H1 (cell line): ENCODE measurements around the gene TMEM225B. TPM values are rescaled to one million over a fixed set of nuclear protein-coding genes. Genes with fewer than 3 reads are reported as not detected.

ENCODE experiments used
- CTCF ChIA-PET: fragments of 300-600 bp; sonication (Branson Sonifier 250); formaldehyde crosslinking; loops from one replicate; lab custom pipeline; 2021; ENCODE audit not compliant: partially characterized antibody; lab: Charles Lee
- POLR2A ChIA-PET: fragments of 300-600 bp; sonication (Branson Sonifier 250); formaldehyde crosslinking; loops from one replicate; lab custom pipeline; 2021; ENCODE audit warnings: inconsistent platforms; ENCODE audit not compliant: partially characterized antibody; lab: Charles Lee
- DNase-seq, 2 experiments: peaks; one replicate each; pipeline versions ENCODE4 v3.0.0 to v3.0.0-alpha.2; 2010 to 2022; ENCODE audit warnings: low spot score in 2 of 2, low read depth in 1 of 2, mixed read lengths in 1 of 2
- FAIRE-seq: peaks from 2 replicates; lab custom pipeline; 2011; peaks lifted over from hg19 to GRCh38; lab: Jason Lieb, UNC
- H2AFZ ChIP-seq: 2 replicates; pipeline ENCODE4 v1.8.1; 2012; ENCODE audit warnings: low read length, inconsistent platforms
- H2AK5ac ChIP-seq: 2 replicates; pipeline ENCODE4 v1.6.1; 2013; ENCODE audit warnings: low read depth, low read length
- H2BK120ac ChIP-seq: replicated peaks from 2 replicates; pipeline ENCODE3; 2013; ENCODE audit warnings: low read depth, low read length, inconsistent platforms
- H2BK12ac ChIP-seq: 2 replicates; pipeline ENCODE4 v1.6.1; 2013; ENCODE audit warnings: low read depth, low read length
- H2BK15ac ChIP-seq: 2 replicates; pipeline ENCODE4 v1.6.1; 2013; ENCODE audit warnings: low read length
- H2BK20ac ChIP-seq: 2 replicates; pipeline ENCODE4 v1.6.1; 2013; ENCODE audit warnings: low read length
- H2BK5ac ChIP-seq: 2 replicates; pipeline ENCODE4 v1.6.1; 2013; ENCODE audit warnings: low read depth, low read length
- H3K14ac ChIP-seq: 2 replicates; pipeline ENCODE4 v1.6.1; 2013; ENCODE audit warnings: inconsistent platforms; ENCODE audit not compliant: insufficient read length
- H3K18ac ChIP-seq: 2 replicates; pipeline ENCODE4 v1.6.1; 2013; ENCODE audit warnings: low read length; ENCODE audit errors: extremely low read depth
- H3K23ac ChIP-seq: 2 replicates; pipeline ENCODE4 v1.6.1; 2013; ENCODE audit warnings: inconsistent platforms; ENCODE audit not compliant: insufficient read length
- H3K23me2 ChIP-seq: 2 replicates; pipeline ENCODE4 v1.6.1; 2013; ENCODE audit warnings: low read depth, low read length
- H3K27ac ChIP-seq: 2 replicates; pipeline ENCODE4 v1.6.1; 2011; ENCODE audit warnings: low read depth, low read length, inconsistent platforms
- H3K27me3 ChIP-seq, 4 experiments: replicated peaks in 1 of 4; 1 replicate in 1 of 4; 2 replicates in 3 of 4; pipeline versions ENCODE4 v1.6.1 to v1.8.1; 2011 to 2013; ENCODE audit warnings: low read length in 3 of 4, mild to moderate bottlenecking in 3 of 4, inconsistent platforms in 2 of 4, mixed read lengths in 2 of 4, moderate library complexity in 1 of 4; ENCODE audit not compliant: control insufficient read depth in 3 of 4, insufficient read depth in 3 of 4; ENCODE audit errors: extremely low read depth in 1 of 4
- H3K36me3 ChIP-seq, 4 experiments: 2 replicates each; pipeline versions ENCODE4 v1.6.1 to v1.8.1; 2011 to 2013; ENCODE audit warnings: mild to moderate bottlenecking in 4 of 4, low read length in 3 of 4, moderate library complexity in 2 of 4, control low read depth in 1 of 4, inconsistent platforms in 1 of 4; ENCODE audit not compliant: insufficient read depth in 4 of 4, control insufficient read depth in 2 of 4
- H3K4ac ChIP-seq: replicated peaks from 2 replicates; pipeline ENCODE3; 2013; ENCODE audit warnings: low read length, low read depth, mixed read lengths, inconsistent platforms; ENCODE audit not compliant: insufficient read length
- H3K4me1 ChIP-seq, 4 experiments: replicated peaks in 1 of 4; 1 replicate in 1 of 4; 2 replicates in 3 of 4; pipeline versions ENCODE4 v1.6.1 to v1.8.1; 2011 to 2013; ENCODE audit warnings: low read length in 3 of 4, inconsistent platforms in 2 of 4, mixed read lengths in 1 of 4; ENCODE audit not compliant: insufficient read depth in 4 of 4, control insufficient read depth in 3 of 4
- H3K4me2 ChIP-seq, 2 experiments: 2 replicates each; pipeline versions ENCODE4 v1.6.1 to v1.8.1; 2011 to 2013; ENCODE audit warnings: low read depth in 2 of 2, low read length in 2 of 2, control low read depth in 1 of 2, inconsistent platforms in 1 of 2, mild to moderate bottlenecking in 1 of 2; ENCODE audit not compliant: insufficient read depth in 1 of 2
- H3K4me3 ChIP-seq, 4 experiments: fragments of 200-600, 300-600 bp in 1 of 4; sonication (generic), shearing (Covaris generic), sonication (Bioruptor Twin) in 1 of 4; 2 replicates each; pipeline versions ENCODE4 v1.5.1 to v1.8.1; 2011 to 2016; ENCODE audit warnings: low read length in 4 of 4, low read depth in 3 of 4, control low read depth in 2 of 4, inconsistent platforms in 2 of 4, mild to moderate bottlenecking in 2 of 4, mixed read lengths in 1 of 4, moderate library complexity in 1 of 4; ENCODE audit not compliant: insufficient read depth in 2 of 4; ENCODE audit errors: extremely low read depth in 1 of 4
- H3K56ac ChIP-seq: replicated peaks from 2 replicates; pipeline ENCODE3; 2013; ENCODE audit warnings: low read depth, mild to moderate bottlenecking, mixed read lengths, low read length, inconsistent platforms; ENCODE audit not compliant: insufficient read length
- H3K79me1 ChIP-seq: 2 replicates; pipeline ENCODE4 v1.6.1; 2013; ENCODE audit warnings: low read depth, low read length, control low read depth
- H3K79me2 ChIP-seq, 2 experiments: 2 replicates each; pipeline versions ENCODE4 v1.6.1 to v1.8.1; 2012 to 2013; ENCODE audit warnings: low read length in 2 of 2, mild to moderate bottlenecking in 2 of 2, inconsistent platforms in 1 of 2; ENCODE audit not compliant: insufficient read depth in 2 of 2, control insufficient read depth in 1 of 2
- H3K9ac ChIP-seq, 4 experiments: replicated peaks in 1 of 4; 1 replicate in 1 of 4; 2 replicates in 3 of 4; pipeline versions ENCODE4 v1.6.1 to v1.8.1; 2011 to 2013; ENCODE audit warnings: low read depth in 3 of 4, low read length in 3 of 4, control low read depth in 2 of 4, mild to moderate bottlenecking in 2 of 4, moderate library complexity in 2 of 4, inconsistent platforms in 1 of 4; ENCODE audit errors: extremely low read depth in 1 of 4
- H3K9me3 ChIP-seq, 2 experiments: 2 replicates each; pipeline versions ENCODE4 v1.6.1 to v1.8.1; 2012 to 2013; ENCODE audit warnings: mild to moderate bottlenecking in 2 of 2, moderate library complexity in 2 of 2, control low read depth in 1 of 2, inconsistent platforms in 1 of 2, low read depth in 1 of 2, low read length in 1 of 2, mixed read lengths in 1 of 2; ENCODE audit not compliant: insufficient read depth in 2 of 2
- H4K20me1 ChIP-seq, 2 experiments: replicated peaks in 1 of 2; 2 replicates each; pipeline versions ENCODE3 to v1.8.1; 2011 to 2013; ENCODE audit warnings: inconsistent platforms in 2 of 2, low read length in 2 of 2, mild to moderate bottlenecking in 1 of 2; ENCODE audit not compliant: insufficient read depth in 2 of 2, control insufficient read depth in 1 of 2
- H4K5ac ChIP-seq: 2 replicates; pipeline ENCODE4 v1.6.1; 2013; ENCODE audit warnings: low read length, low read depth, mixed read lengths, inconsistent platforms; ENCODE audit not compliant: insufficient read length
- H4K8ac ChIP-seq: 2 replicates; pipeline ENCODE4 v1.8.0; 2013; ENCODE audit warnings: mild to moderate bottlenecking, moderate library complexity, low read length, inconsistent platforms; ENCODE audit not compliant: insufficient read depth; ENCODE audit errors: extremely low read depth
- H4K91ac ChIP-seq: replicated peaks from 2 replicates; pipeline ENCODE3; 2013; ENCODE audit warnings: low read length, mixed read lengths, inconsistent platforms; ENCODE audit not compliant: insufficient read length
- KDM1A ChIP-seq: fragments of 200-600, 300-600 bp; sonication (generic); IDR thresholded peaks from 2 replicates; pipeline ENCODE4 v1.7.1; 2016; ENCODE audit warnings: mild to moderate bottlenecking, low read length, borderline replicate concordance
- MAFK ChIP-seq: IDR thresholded peaks from 2 replicates; pipeline ENCODE4 v1.6.1; 2012; ENCODE audit warnings: low read depth, mild to moderate bottlenecking, improper control_type of control experiment, low read length
- WGBS, 2 experiments: shearing (Covaris generic) in 1 of 2; methylation state at CpG; one replicate each; pipeline versions ENCODE4 v1.1.6 to v1.1.7; 2013 to 2015; ENCODE audit warnings: low lambda C conversion rate in 2 of 2, mixed read lengths in 2 of 2, inconsistent platforms in 1 of 2, low coverage in 1 of 2, missing lambda C conversion rate in 1 of 2; ENCODE audit not compliant: insufficient replicate concordance in 2 of 2, insufficient coverage in 1 of 2, insufficient read length in 1 of 2; ENCODE audit errors: extremely low coverage in 1 of 2, missing lambda C conversion rate in 1 of 2; 5-methylcytosine and 5-hydroxymethylcytosine counted together
- polyA plus RNA-seq, 7 experiments: library from polyadenylated mRNA; depleted of rRNA in 3 of 7; stranded (reverse) in 5 of 7; unstranded in 2 of 7; fragments of >200 nt in 5 of 7; fragments of 200-250 nt in 2 of 7; gene quantifications; 1 replicate in 5 of 7; 2 replicates in 1 of 7; 4 replicates in 1 of 7; pipeline versions ENCODE4 v1.2.1 to v1.2.3, GENCODE V29; 2011 to 2013; ENCODE audit warnings: missing spikeins in 2 of 7, mixed read lengths in 2 of 7
- total RNA-seq: library from RNA; stranded (reverse); fragmentation: NEBNext Ultra II Directional; extraction: Animal tissue kit (Norgen Biotek cat#: 25700); gene quantifications from 2 replicates; pipeline ENCODE4 v1.2.1, GENCODE V29; 2021

Gene TMEM225B
- total and polyA plus RNA-seq, 2 of the 8 experiments (the other 6 are each of a cell fraction or from before 2014, with no cell fraction given): 0.68 TPM; not detected in 1

DNA sequence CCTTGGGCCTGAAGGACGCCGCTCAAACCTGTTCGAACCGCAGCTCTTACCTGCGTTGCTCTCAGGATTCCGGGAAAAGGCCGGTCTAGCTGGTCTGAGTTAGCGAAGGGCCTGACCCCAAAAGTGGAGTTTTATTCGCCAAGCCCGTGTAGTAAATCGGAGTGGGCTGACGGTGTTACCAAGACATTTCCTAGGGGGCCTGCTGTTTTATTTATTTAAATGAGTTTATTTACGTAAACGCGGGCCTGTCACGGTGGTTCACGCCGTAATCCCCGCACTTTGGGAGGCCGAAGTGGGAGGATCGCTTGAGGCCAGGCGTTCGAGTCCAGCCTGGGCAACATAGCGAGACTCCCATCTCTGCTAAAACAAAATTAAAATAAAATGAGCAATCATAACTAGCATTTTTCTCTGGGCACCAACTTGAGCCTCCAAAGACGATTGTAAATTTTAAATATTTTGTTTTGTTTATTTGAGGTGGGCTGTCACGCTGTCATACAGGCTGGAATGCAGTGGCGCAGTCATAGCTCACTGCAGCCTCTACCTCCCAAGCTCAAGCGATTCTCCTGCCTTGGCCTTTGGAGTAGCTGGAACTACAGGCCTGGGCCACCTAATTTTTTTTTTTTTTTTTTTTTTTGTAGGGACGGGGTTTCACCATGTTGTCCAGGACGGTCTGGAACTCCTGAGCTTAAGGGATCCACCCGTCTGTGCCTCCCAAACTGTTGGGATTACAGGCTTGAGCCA is 38.7 kb upstream of the TMEM225B start:
- Histone ChIP-seq H3K36me3 (peaks cover 15 to 48% (median 33%) of the 10 kb centered on the region in 4 experiments), H3K79me2 (peaks cover 5 to 38% of the 10 kb centered on the region in 2 experiments), H3K27me3 (no peaks in the 10 kb centered on the region), H4K20me1 (peaks cover 0 to 12% of the 10 kb centered on the region in 2 experiments), H3K27ac (peak overlapping the region; percentile 98), H2BK15ac (no peak overlapping the region; the same call in 1 of the 2 replicates), H2BK5ac (peak overlapping the region; percentile 73), H3K9ac (peak overlapping the region; percentile 89 to 99 (median 92)), H3K4me3 (peak overlapping the region; percentile 78 to 100 (median 96)), H3K23me2 (peaks cover 3% of the 10 kb centered on the region), H2AK5ac (no peak overlapping the region; the same call in 1 of the 2 replicates), H2BK20ac (no peak overlapping the region), H3K4ac (peak overlapping the region; percentile 20), H3K79me1 (peaks cover 7% of the 10 kb centered on the region), H3K9me3 (no peaks in the 10 kb centered on the region), H4K91ac (no peak overlapping the region)
- FAIRE-seq: no peak
- no peak for DNase-seq
- 39% methylated on average over 31 of the region's 31 CpGs; no CpG with 5 or more reads in 1 of the 2 experiments for WGBS, 2 experiments
- no peak for TF ChIP-seq MAFK
- TF ChIP-seq KDM1A: peak; percentile 72
- TF ChIP-seq, all 59 proteins: peak for 1
- peaks cover 0 to 7% (median 0%) of the 10 kb centered on the region in 4 experiments; a peak in 5 of 7 replicates for H3K4me1 ChIP-seq
- peak overlapping the region; percentile 98; the same call in 1 of the 2 replicates for H4K8ac ChIP-seq
- H3K18ac ChIP-seq: peak overlapping the region; percentile 81; the same call in 1 of the 2 replicates
- peak overlapping the region; percentile 90 for H4K5ac ChIP-seq
- H3K56ac ChIP-seq: peak overlapping the region; percentile 84
- H3K4me2 ChIP-seq: peak overlapping the region; percentile 79 to 93
- no peak overlapping the region for H2BK120ac ChIP-seq
- no peak overlapping the region for H2AFZ ChIP-seq
- no peak overlapping the region for H2BK12ac ChIP-seq
- CTCF ChIA-PET: interaction anchor here (1.3 to 2.5 kb wide), 2 partner anchors 34 to 36 kb away, joined by 6 to 10 read pairs; no protein-coding TSS in a partner anchor
- POLR2A ChIA-PET: interaction anchor here (0.6 to 3.5 kb wide), 21 partner anchors 10 to 541 kb away, joined by 3 to 56 read pairs (median 6); partner anchors contain the start of genes TMEM225B, ZKSCAN5, ZNF394 and ZSCAN25
- H3K14ac ChIP-seq: no peak overlapping the region
- no peak overlapping the region for H3K23ac ChIP-seq
